Mesothelial cell of epicardium (in vitro differentiated cells): ENCODE results near the gene DGCR8. TPM values are rescaled to one million over a fixed set of nuclear protein-coding genes. Genes with fewer than 3 reads are reported as not detected.
A peak's percentile ranks its signal among the peaks of the same experiment; 100 is the strongest.

ENCODE experiments used
- microRNA-seq: library from miRNA; unstranded; fragments of <30 nt; microRNA quantifications from one replicate; pipeline ENCODE4 v1.2.0, GENCODE V29; 2021; ENCODE audit warnings: inconsistent platforms, mixed read lengths
- total RNA-seq: library from RNA; stranded (reverse); gene quantifications from 3 replicates; pipeline ENCODE4 v1.2.1, GENCODE V29; 2021

DGCR8 gene
- total RNA-seq, 1 donor from 2014 or later: 71.5 TPM

Small RNAs within 50 kb of the gene (microRNA-seq; reads per million reads assigned to microRNA genes)
- gene MIR185 (445 reads per million, percentile 73 among the genes with 10 or more reads in this experiment), gene MIR6816 (not detected)

Other genes with a start within 250 kb of the DGCR8 start
- 9.0 to 9.9 TPM (median 9.8 TPM) in 3 replicates for gene GNB1L, start 225.4 kb upstream of the DGCR8 start, total RNA-seq
- gene RTL10, start 225.4 kb upstream of the DGCR8 start, total RNA-seq: 32.2 to 35.1 TPM (median 34.3 TPM) in 3 replicates
- gene COMT, start 138.5 kb upstream of the DGCR8 start, total RNA-seq: 87.8 to 93.5 TPM (median 93.5 TPM) in 3 replicates
- gene TXNRD2, start 138.4 kb upstream of the DGCR8 start, total RNA-seq: 21.0 to 23.2 TPM (median 22.9 TPM) in 3 replicates
- 38.4 to 43.8 TPM (median 41.2 TPM) in 3 replicates for gene ARVCF, start 63.4 kb upstream of the DGCR8 start, total RNA-seq
- gene TANGO2, start 59.1 kb upstream of the DGCR8 start, total RNA-seq: 13.4 to 17.5 TPM (median 15.6 TPM) in 3 replicates
- 154 to 155 TPM (median 154 TPM) in 3 replicates for gene RANBP1, start 35.9 kb downstream of the DGCR8 start, total RNA-seq
- gene TRMT2A, start 37.0 kb downstream of the DGCR8 start, total RNA-seq: 68.7 to 78.1 TPM (median 76.0 TPM) in 3 replicates
- 82.4 to 86.2 TPM (median 82.4 TPM) in 3 replicates for gene ZDHHC8, start 51.6 kb downstream of the DGCR8 start, total RNA-seq
- not detected in 3 replicates for gene CCDC188, start 70.8 kb downstream of the DGCR8 start, total RNA-seq
- gene RTN4R, start 188.1 kb downstream of the DGCR8 start, total RNA-seq: 8.9 to 10.0 TPM (median 9.5 TPM) in 3 replicates
- gene DGCR6L, start 239.8 kb downstream of the DGCR8 start, total RNA-seq: 38.7 to 40.1 TPM (median 38.7 TPM) in 3 replicates